Neutrophil (primary cell): ENCODE data around the gene CC2D1B.
A peak's percentile ranks its signal among the peaks of the same experiment; 100 is the strongest.

Experiments used
- H3K27ac ChIP-seq: fragments of 200-600 bp; sonication (generic); 2 replicates; pipeline ENCODE4 v1.5.1; 2016; ENCODE audit warnings: mild to moderate bottlenecking, moderate library complexity
- H3K27me3 ChIP-seq: fragments of 200-600 bp; sonication (generic); 2 replicates; pipeline ENCODE4 v1.6.0; 2016; ENCODE audit warnings: mild to moderate bottlenecking
- H3K36me3 ChIP-seq: fragments of 200-600 bp; sonication (generic); 2 replicates; pipeline ENCODE4 v1.5.1; 2017
- H3K4me1 ChIP-seq, 2 experiments: fragments of 200-600 bp in 1 of 2; sonication (generic) in 1 of 2; 1 replicate in 1 of 2; 2 replicates in 1 of 2; pipeline versions ENCODE4 v1.5.1 to v1.6.1; 2013 to 2016; ENCODE audit warnings: low read depth in 1 of 2, low read length in 1 of 2, mild to moderate bottlenecking in 1 of 2, moderate library complexity in 1 of 2; ENCODE audit not compliant: control insufficient read depth in 1 of 2, insufficient read depth in 1 of 2
- H3K4me3 ChIP-seq, 2 experiments: fragments of 200-600 bp in 1 of 2; sonication (generic) in 1 of 2; 1 replicate in 1 of 2; 2 replicates in 1 of 2; pipeline ENCODE4 v1.5.1; 2013 to 2016; ENCODE audit warnings: low read depth in 1 of 2, low read length in 1 of 2, mild to moderate bottlenecking in 1 of 2, moderate library complexity in 1 of 2
- H3K9me3 ChIP-seq: fragments of 200-600 bp; sonication (generic); 2 replicates; pipeline ENCODE4 v1.5.1; 2016
- TF ChIP-seq, protein P1 (sequence below): fragments of 200-600 bp; sonication (generic); IDR thresholded peaks from 2 replicates; pipeline ENCODE4 v1.5.1; 2016; ENCODE audit warnings: antibody characterized with exemption

Gene CC2D1B

DNA sequence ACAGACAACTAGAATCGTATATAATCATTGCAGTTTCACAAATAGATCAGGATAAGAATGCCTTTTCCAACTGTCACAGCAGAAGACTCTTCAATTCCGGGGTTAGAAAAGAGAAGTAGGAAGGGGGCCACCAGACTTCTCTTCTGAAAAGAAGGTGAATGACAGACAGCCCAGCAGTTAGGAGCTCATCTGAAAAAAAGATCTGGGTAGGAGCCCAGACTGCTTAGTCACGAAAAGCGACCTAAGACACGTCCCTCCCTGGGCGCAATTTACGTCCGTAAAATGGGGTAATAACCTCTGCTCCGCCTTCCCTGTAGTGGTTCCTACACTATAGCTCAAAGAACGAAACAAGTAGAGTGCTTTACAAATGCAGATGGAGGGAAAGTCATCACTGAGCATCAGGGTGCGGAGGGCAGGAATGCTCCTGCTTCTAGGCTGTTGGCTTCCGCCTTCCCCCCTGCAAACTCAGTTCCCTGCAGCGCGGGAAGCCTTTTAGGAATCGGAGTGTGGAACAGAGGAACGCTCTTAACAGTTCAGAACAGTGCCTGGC is 37.6 kb upstream of the CC2D1B start:
- peak overlapping the region; percentile 88 to 96 for H3K4me3 ChIP-seq
- no peaks in the 10 kb centered on the region for H3K27me3 ChIP-seq
- TF ChIP-seq, protein P1, sequence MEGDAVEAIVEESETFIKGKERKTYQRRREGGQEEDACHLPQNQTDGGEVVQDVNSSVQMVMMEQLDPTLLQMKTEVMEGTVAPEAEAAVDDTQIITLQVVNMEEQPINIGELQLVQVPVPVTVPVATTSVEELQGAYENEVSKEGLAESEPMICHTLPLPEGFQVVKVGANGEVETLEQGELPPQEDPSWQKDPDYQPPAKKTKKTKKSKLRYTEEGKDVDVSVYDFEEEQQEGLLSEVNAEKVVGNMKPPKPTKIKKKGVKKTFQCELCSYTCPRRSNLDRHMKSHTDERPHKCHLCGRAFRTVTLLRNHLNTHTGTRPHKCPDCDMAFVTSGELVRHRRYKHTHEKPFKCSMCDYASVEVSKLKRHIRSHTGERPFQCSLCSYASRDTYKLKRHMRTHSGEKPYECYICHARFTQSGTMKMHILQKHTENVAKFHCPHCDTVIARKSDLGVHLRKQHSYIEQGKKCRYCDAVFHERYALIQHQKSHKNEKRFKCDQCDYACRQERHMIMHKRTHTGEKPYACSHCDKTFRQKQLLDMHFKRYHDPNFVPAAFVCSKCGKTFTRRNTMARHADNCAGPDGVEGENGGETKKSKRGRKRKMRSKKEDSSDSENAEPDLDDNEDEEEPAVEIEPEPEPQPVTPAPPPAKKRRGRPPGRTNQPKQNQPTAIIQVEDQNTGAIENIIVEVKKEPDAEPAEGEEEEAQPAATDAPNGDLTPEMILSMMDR, result no peak
- H3K4me1 ChIP-seq, result peaks cover 41 to 43% of the 10 kb centered on the region in 2 experiments
- no peaks in the 10 kb centered on the region for H3K9me3 ChIP-seq
- peaks cover 26% of the 10 kb centered on the region for H3K36me3 ChIP-seq
- peak overlapping the region; percentile 89 for H3K27ac ChIP-seq

- H3K4me1 ChIP-seq, result peaks cover 41 to 43% of the 10 kb centered on the region in 2 experiments
- H3K27me3 ChIP-seq, result no peaks in the 10 kb centered on the region
- TF ChIP-seq, protein P1, result no peak
- H3K9me3 ChIP-seq, result no peaks in the 10 kb centered on the region
- H3K36me3 ChIP-seq, result peaks cover 18% of the 10 kb centered on the region
- no peak overlapping the region for H3K27ac ChIP-seq
- no peak overlapping the region for H3K4me3 ChIP-seq
Observed at GRCh38 chr1:52402860-52403240, 36.8 kb upstream of the CC2D1B start.

- H3K36me3 ChIP-seq, result peaks cover 31% of the 10 kb centered on the region
- TF ChIP-seq, protein P1, result no peak
- no peak overlapping the region for H3K27ac ChIP-seq
Observed at GRCh38 chr1:52400131-52400530, 34.1 kb upstream of the CC2D1B start.

DNA sequence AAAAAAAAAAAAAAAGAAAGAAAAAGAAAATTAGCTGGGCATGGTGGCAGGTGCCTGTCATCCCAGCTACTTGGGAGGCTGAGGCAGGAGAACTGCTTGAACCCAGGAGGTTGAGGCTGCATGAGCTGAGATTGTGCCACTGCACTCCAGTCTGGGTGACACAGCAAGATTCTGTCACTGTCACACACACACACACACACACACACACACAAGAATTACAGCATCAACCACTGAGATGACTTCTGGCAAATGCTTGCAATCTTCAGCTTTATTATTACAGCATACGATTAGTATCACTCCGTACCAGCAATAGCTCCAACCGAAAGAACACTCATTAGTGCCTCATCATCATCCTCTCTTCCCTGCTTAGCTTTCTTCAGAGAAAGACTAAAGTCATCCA is 33.6 kb upstream of the CC2D1B start:
- H3K4me1 ChIP-seq, result peaks cover 12 to 15% of the 10 kb centered on the region in 2 experiments
- H3K36me3 ChIP-seq, result peaks cover 34% of the 10 kb centered on the region
- no peaks in the 10 kb centered on the region for H3K27me3 ChIP-seq
- H3K4me3 ChIP-seq, result no peak overlapping the region
- TF ChIP-seq, protein P1, result no peak
- H3K27ac ChIP-seq, result no peak overlapping the region
- H3K9me3 ChIP-seq, result no peaks in the 10 kb centered on the region

More at GRCh38 chr1:52400131-52400530, 34.1 kb upstream of the CC2D1B start:
- no peaks in the 10 kb centered on the region for H3K27me3 ChIP-seq
- no peaks in the 10 kb centered on the region for H3K9me3 ChIP-seq
- H3K4me1 ChIP-seq, result peaks cover 16 to 19% of the 10 kb centered on the region in 2 experiments
- H3K4me3 ChIP-seq, result no peak overlapping the region

DNA sequence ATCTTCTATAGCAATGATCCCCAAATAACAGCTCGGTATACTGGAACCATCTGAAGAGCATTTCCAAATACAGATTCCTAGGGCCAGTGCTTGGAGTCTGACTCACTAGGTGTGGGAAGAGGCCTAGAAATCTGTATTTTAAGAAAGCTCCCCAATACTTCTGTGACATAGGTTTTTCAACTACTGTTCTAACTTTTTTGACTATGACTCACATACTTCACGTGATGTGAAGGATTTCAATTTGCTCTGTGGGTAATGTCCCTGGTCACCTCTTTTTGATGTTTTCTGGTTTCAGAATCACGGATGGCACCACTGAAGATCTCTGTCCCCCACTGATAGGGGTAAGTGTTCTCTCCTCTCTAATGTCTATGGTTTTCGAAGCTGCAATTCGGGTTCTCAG is 27.2 kb upstream of the CC2D1B start:
- H3K36me3 ChIP-seq, result peaks cover 49% of the 10 kb centered on the region
- H3K9me3 ChIP-seq, result no peaks in the 10 kb centered on the region
- H3K4me3 ChIP-seq, result no peak overlapping the region
- no peaks in the 10 kb centered on the region for H3K27me3 ChIP-seq
- TF ChIP-seq, protein P1, result no peak
- H3K4me1 ChIP-seq, result no peaks in the 10 kb centered on the region
- no peak overlapping the region for H3K27ac ChIP-seq
